LNCaP clone FGC (cell line): ENCODE data around the gene BBX.

Experiments
- DNase-seq: peaks from one replicate; pipeline ENCODE4 v3.0.0-alpha.2; 2011; ENCODE audit warnings: low read depth
- H3K4me3 ChIP-seq: 2 replicates; pipeline ENCODE4 v1.5.1; 2011; ENCODE audit warnings: mild to moderate bottlenecking, low read depth, low read length, control low read depth
- CTCF ChIP-seq: IDR thresholded peaks from 2 replicates; pipeline ENCODE4 v1.5.1; 2012; ENCODE audit warnings: mild to moderate bottlenecking; ENCODE audit not compliant: control insufficient read depth, insufficient read depth; ENCODE audit errors: extremely low read depth

Gene BBX

GRCh38 chr3:107579371-107579770 lies 56.6 kb downstream of the BBX start:
- no peak for DNase-seq
- TF ChIP-seq CTCF, result no peak

GRCh38 chr3:107581230-107581629 lies 58.5 kb downstream of the BBX start:
- TF ChIP-seq CTCF, result no peak
- H3K4me3 ChIP-seq, result no peak overlapping the region
- no peak for DNase-seq

More at GRCh38 chr3:107579371-107579770, 56.6 kb downstream of the BBX start:
- no peak overlapping the region for H3K4me3 ChIP-seq

GRCh38 chr3:107588217-107588616 lies 65.5 kb downstream of the BBX start:
- DNase-seq, result no peak
- no peak overlapping the region for H3K4me3 ChIP-seq
- TF ChIP-seq CTCF, result no peak

- no peak overlapping the region for H3K4me3 ChIP-seq
- no peak for DNase-seq
- no peak for TF ChIP-seq CTCF
Observed at GRCh38 chr3:107589454-107589853, 66.7 kb downstream of the BBX start.

GRCh38 chr3:107590786-107591185 lies 68.0 kb downstream of the BBX start:
- H3K4me3 ChIP-seq, result no peak overlapping the region
- TF ChIP-seq CTCF, result no peak
- DNase-seq, result no peak

GRCh38 chr3:107592073-107592472 lies 69.3 kb downstream of the BBX start:
- H3K4me3 ChIP-seq, result no peak overlapping the region
- no peak for DNase-seq
- TF ChIP-seq CTCF, result no peak

- no peak overlapping the region for H3K4me3 ChIP-seq
- TF ChIP-seq CTCF, result no peak
- DNase-seq, result no peak
Observed at GRCh38 chr3:107594870-107595269, 72.1 kb downstream of the BBX start.
